GM23338 (cell line): ENCODE results near the gene PTPRC. TPM values are rescaled to one million over a fixed set of nuclear protein-coding genes. Genes with fewer than 3 reads are reported as not detected.

ENCODE experiments used
- ATAC-seq: fragments of 200-7000 bp; cut with Tn5 transposase; 3 replicates; pipeline ENCODE4 v1.9.1; 2020
- DNase-seq: peaks from one replicate; pipeline ENCODE4 v3.0.0-alpha.2; 2015; ENCODE audit warnings: low spot score
- H2AFZ ChIP-seq: fragments of 200-600 bp; sonication (generic); 2 replicates; pipeline ENCODE4 v1.8.0; 2016; ENCODE audit warnings: antibody characterized with exemption, mild to moderate bottlenecking, moderate library complexity
- H3F3A ChIP-seq: fragments of 200-600 bp; sonication (generic); replicated peaks from 2 replicates; pipeline ENCODE4 v1.8.0; 2017; ENCODE audit warnings: antibody characterized with exemption, mixed run types, low read depth
- H3K27ac ChIP-seq: fragments of 200-600 bp; sonication (generic); 2 replicates; pipeline ENCODE4 v1.6.1; 2016; ENCODE audit warnings: low read depth
- H3K27me3 ChIP-seq: fragments of 200-600 bp; sonication (generic); 2 replicates; pipeline ENCODE4 v1.8.0; 2016; ENCODE audit warnings: mild to moderate bottlenecking, mixed run types, moderate library complexity; ENCODE audit not compliant: insufficient read depth
- H3K36me3 ChIP-seq: fragments of 200-600 bp; sonication (generic); 2 replicates; pipeline ENCODE4 v1.8.0; 2016; ENCODE audit warnings: mild to moderate bottlenecking; ENCODE audit not compliant: insufficient read depth
- H3K4me1 ChIP-seq: fragments of 200-600 bp; sonication (generic); 2 replicates; pipeline ENCODE4 v1.8.0; 2016; ENCODE audit warnings: mild to moderate bottlenecking, moderate library complexity; ENCODE audit not compliant: insufficient read depth
- H3K4me2 ChIP-seq: fragments of 200-600 bp; sonication (generic); 2 replicates; pipeline ENCODE4 v1.7.1; 2017; ENCODE audit warnings: mixed run types
- H3K4me3 ChIP-seq: fragments of 200-600 bp; sonication (generic); 2 replicates; pipeline ENCODE4 v1.6.1; 2016; ENCODE audit warnings: mixed run types
- H3K79me2 ChIP-seq: fragments of 200-600 bp; sonication (generic); replicated peaks from 2 replicates; pipeline ENCODE4 v1.8.0; 2017; ENCODE audit warnings: mild to moderate bottlenecking; ENCODE audit not compliant: insufficient read depth
- H3K9me2 ChIP-seq: fragments of 200-600 bp; sonication (generic); 2 replicates; pipeline ENCODE4 v1.8.0; 2017; ENCODE audit not compliant: insufficient read depth
- H4K20me1 ChIP-seq: fragments of 200-600 bp; sonication (generic); replicated peaks from 2 replicates; pipeline ENCODE4 v1.8.0; 2017; ENCODE audit warnings: mild to moderate bottlenecking; ENCODE audit not compliant: insufficient read depth
- H3K27ac Mint-ChIP-seq: 2 replicates; pipeline ENCODE4 v1.8.0; 2020; ENCODE audit warnings: inconsistent platforms, mild to moderate bottlenecking, moderate library complexity, mixed read lengths
- H3K27me3 Mint-ChIP-seq: 3 replicates; pipeline ENCODE4 v1.8.0; 2022; ENCODE audit warnings: low read depth, mild to moderate bottlenecking, moderate library complexity, mixed read lengths, inconsistent platforms; ENCODE audit not compliant: insufficient read depth, poor library complexity
- H3K36me3 Mint-ChIP-seq: 3 replicates; pipeline ENCODE4 v1.8.0; 2021; ENCODE audit warnings: low read depth, mild to moderate bottlenecking, inconsistent platforms, moderate library complexity, mixed read lengths
- H3K4me1 Mint-ChIP-seq: 3 replicates; pipeline ENCODE4 v1.8.0; 2020; ENCODE audit warnings: mild to moderate bottlenecking, inconsistent platforms, mixed read lengths
- H3K4me3 Mint-ChIP-seq: 3 replicates; pipeline ENCODE4 v1.8.0; 2021; ENCODE audit warnings: moderate library complexity, mild to moderate bottlenecking, inconsistent platforms, mixed read lengths
- H3K9me3 Mint-ChIP-seq: 3 replicates; pipeline ENCODE4 v1.8.0; 2020; ENCODE audit warnings: moderate library complexity, mild to moderate bottlenecking, inconsistent platforms, mixed read lengths
- CREB1 ChIP-seq: fragments of 250-450 bp; sonication (Bioruptor Pico); IDR thresholded peaks from 2 replicates; pipeline ENCODE4 v1.5.0; 2020; ENCODE audit warnings: low read depth, mild to moderate bottlenecking, moderate library complexity
- EZH2 ChIP-seq: fragments of 200-600 bp; sonication (generic); IDR thresholded peaks from one replicate; pipeline ENCODE4 v1.8.0; 2017; ENCODE audit warnings: antibody characterized with exemption, mild to moderate bottlenecking, low read depth; ENCODE audit not compliant: unreplicated experiment
- EZH2phosphoT487 ChIP-seq: fragments of 200-600 bp; sonication (generic); IDR thresholded peaks from one replicate; pipeline ENCODE4 v1.8.1; 2018; ENCODE audit warnings: antibody characterized with exemption; ENCODE audit not compliant: unreplicated experiment
- JUNB ChIP-seq: IDR thresholded peaks from one replicate; pipeline ENCODE4 v1.6.1; 2016; ENCODE audit warnings: antibody characterized with exemption; ENCODE audit not compliant: unreplicated experiment
- NANOG ChIP-seq: IDR thresholded peaks from 2 replicates; pipeline ENCODE4 v1.6.1; 2016; ENCODE audit warnings: antibody characterized with exemption, borderline replicate concordance
- POLR2AphosphoS5 ChIP-seq: IDR thresholded peaks from 2 replicates; pipeline ENCODE4 v1.6.1; 2016; ENCODE audit warnings: antibody characterized with exemption, low read depth
- STAT1 ChIP-seq: IDR thresholded peaks from one replicate; pipeline ENCODE4 v1.6.1; 2016; ENCODE audit warnings: antibody characterized with exemption; ENCODE audit not compliant: unreplicated experiment
- ZNF114 ChIP-seq: fragments of 250-450 bp; sonication (Bioruptor Pico); IDR thresholded peaks from 2 replicates; pipeline ENCODE4 v1.5.0; 2020; ENCODE audit warnings: mild to moderate bottlenecking, moderate library complexity
- polyA plus RNA-seq: library from polyadenylated mRNA; unstranded; fragments of >200 nt; fragmentation: Nextera tagmentation; extraction: Ambion mirVana; gene quantifications from 2 replicates; pipeline ENCODE4 v1.2.1, GENCODE V29; 2016
- total RNA-seq: library from RNA; depleted of rRNA; stranded (reverse); fragments of >200 nt; shearing (Covaris generic); gene quantifications from 2 replicates; pipeline ENCODE4 v1.2.3, GENCODE V29; 2014
- TF ChIP-seq, protein P1 (sequence below): IDR thresholded peaks from 2 replicates; pipeline ENCODE4 v1.6.1; 2016; ENCODE audit warnings: antibody characterized with exemption
- TF ChIP-seq, protein P2 (sequence below): IDR thresholded peaks from one replicate; pipeline ENCODE4 v1.6.1; 2018; ENCODE audit warnings: antibody characterized with exemption; ENCODE audit not compliant: unreplicated experiment
- TF ChIP-seq, protein P3 (sequence below): fragments of 250-450 bp; sonication (Bioruptor Pico); IDR thresholded peaks from 2 replicates; pipeline ENCODE4 v1.5.0; 2020; ENCODE audit warnings: mild to moderate bottlenecking, moderate library complexity
- TF ChIP-seq, protein P4 (sequence below), 2 experiments: fragments of 200-600 bp in 1 of 2; sonication (generic) in 1 of 2; conservative IDR thresholded peaks; 2 replicates each; pipeline versions ENCODE4 v1.5.1 to v1.6.1; 2016 to 2017; ENCODE audit warnings: antibody characterized with exemption in 2 of 2, low read depth in 2 of 2, mild to moderate bottlenecking in 2 of 2, moderate library complexity in 1 of 2

Gene PTPRC
- total and polyA plus RNA-seq, 2 experiments from 2014 or later: 0.10 to 0.52 TPM

DNA sequence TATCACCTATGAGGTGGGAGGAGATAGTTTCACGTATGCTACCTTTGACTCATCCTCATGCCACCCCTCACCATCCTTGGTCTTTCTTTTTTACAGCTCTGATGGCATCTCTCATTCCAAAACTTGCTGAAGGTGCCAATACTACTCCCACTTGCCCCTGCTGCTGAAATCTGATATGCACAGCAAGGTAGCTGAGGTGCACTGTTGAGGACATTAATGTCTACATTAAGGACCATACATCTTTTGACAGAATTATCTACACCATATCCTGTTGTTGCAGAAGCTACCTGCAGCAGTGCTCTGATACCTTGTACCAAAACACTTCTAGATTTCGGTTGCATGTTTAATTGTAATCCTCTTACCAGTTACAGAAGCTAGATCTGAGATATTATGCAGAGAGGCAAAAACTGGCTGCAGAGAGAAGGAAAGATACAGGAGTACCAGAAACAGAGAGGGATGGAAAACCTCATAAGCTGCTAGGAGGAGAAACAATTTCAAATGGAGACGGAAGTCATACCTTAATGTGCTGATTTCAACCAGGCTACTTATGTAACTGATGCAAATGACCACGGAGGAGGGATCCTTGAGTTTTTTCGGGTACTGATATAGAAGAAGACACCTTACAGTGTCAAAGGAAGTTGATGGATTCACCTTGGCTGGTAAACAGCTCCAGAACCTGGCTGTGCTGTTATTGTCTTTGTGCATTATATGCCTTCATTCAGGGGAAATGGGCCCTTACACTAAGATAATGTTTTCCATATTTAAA lies 19.3 kb upstream of the PTPRC start:
- Mint-ChIP-seq H3K27ac (no peak overlapping the region), H3K4me1 (peaks cover 5% of the 10 kb centered on the region; the same call in 1 of the 3 replicates), H3K36me3 (no peaks in the 10 kb centered on the region), H3K4me3 (no peak overlapping the region), H3K27me3 (peaks cover 2% of the 10 kb centered on the region), H3K9me3 (no peaks in the 10 kb centered on the region)
- Histone ChIP-seq H3K27me3 (no peaks in the 10 kb centered on the region), H3K4me2 (no peak overlapping the region), H2AFZ (no peak overlapping the region), H3K4me3 (no peak overlapping the region), H3F3A (no peaks in the 10 kb centered on the region), H3K4me1 (no peaks in the 10 kb centered on the region), H3K79me2 (no peaks in the 10 kb centered on the region), H3K36me3 (no peaks in the 10 kb centered on the region), H3K27ac (no peak overlapping the region), H4K20me1 (no peaks in the 10 kb centered on the region), H3K9me2 (peaks cover 9% of the 10 kb centered on the region; the same call in 1 of the 2 replicates)
- no peak for DNase-seq
- ATAC-seq: no peak
- no peak for TF ChIP-seq EZH2phosphoT487
- no peak for TF ChIP-seq POLR2AphosphoS5
- no peak for TF ChIP-seq STAT1
- TF ChIP-seq, protein P1, sequence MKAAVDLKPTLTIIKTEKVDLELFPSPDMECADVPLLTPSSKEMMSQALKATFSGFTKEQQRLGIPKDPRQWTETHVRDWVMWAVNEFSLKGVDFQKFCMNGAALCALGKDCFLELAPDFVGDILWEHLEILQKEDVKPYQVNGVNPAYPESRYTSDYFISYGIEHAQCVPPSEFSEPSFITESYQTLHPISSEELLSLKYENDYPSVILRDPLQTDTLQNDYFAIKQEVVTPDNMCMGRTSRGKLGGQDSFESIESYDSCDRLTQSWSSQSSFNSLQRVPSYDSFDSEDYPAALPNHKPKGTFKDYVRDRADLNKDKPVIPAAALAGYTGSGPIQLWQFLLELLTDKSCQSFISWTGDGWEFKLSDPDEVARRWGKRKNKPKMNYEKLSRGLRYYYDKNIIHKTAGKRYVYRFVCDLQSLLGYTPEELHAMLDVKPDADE: no peak
- TF ChIP-seq, protein P2, sequence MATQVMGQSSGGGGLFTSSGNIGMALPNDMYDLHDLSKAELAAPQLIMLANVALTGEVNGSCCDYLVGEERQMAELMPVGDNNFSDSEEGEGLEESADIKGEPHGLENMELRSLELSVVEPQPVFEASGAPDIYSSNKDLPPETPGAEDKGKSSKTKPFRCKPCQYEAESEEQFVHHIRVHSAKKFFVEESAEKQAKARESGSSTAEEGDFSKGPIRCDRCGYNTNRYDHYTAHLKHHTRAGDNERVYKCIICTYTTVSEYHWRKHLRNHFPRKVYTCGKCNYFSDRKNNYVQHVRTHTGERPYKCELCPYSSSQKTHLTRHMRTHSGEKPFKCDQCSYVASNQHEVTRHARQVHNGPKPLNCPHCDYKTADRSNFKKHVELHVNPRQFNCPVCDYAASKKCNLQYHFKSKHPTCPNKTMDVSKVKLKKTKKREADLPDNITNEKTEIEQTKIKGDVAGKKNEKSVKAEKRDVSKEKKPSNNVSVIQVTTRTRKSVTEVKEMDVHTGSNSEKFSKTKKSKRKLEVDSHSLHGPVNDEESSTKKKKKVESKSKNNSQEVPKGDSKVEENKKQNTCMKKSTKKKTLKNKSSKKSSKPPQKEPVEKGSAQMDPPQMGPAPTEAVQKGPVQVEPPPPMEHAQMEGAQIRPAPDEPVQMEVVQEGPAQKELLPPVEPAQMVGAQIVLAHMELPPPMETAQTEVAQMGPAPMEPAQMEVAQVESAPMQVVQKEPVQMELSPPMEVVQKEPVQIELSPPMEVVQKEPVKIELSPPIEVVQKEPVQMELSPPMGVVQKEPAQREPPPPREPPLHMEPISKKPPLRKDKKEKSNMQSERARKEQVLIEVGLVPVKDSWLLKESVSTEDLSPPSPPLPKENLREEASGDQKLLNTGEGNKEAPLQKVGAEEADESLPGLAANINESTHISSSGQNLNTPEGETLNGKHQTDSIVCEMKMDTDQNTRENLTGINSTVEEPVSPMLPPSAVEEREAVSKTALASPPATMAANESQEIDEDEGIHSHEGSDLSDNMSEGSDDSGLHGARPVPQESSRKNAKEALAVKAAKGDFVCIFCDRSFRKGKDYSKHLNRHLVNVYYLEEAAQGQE: no peak
- no peak for TF ChIP-seq ZNF114 (CRISPR knock-in tag)
- TF ChIP-seq, protein P3, sequence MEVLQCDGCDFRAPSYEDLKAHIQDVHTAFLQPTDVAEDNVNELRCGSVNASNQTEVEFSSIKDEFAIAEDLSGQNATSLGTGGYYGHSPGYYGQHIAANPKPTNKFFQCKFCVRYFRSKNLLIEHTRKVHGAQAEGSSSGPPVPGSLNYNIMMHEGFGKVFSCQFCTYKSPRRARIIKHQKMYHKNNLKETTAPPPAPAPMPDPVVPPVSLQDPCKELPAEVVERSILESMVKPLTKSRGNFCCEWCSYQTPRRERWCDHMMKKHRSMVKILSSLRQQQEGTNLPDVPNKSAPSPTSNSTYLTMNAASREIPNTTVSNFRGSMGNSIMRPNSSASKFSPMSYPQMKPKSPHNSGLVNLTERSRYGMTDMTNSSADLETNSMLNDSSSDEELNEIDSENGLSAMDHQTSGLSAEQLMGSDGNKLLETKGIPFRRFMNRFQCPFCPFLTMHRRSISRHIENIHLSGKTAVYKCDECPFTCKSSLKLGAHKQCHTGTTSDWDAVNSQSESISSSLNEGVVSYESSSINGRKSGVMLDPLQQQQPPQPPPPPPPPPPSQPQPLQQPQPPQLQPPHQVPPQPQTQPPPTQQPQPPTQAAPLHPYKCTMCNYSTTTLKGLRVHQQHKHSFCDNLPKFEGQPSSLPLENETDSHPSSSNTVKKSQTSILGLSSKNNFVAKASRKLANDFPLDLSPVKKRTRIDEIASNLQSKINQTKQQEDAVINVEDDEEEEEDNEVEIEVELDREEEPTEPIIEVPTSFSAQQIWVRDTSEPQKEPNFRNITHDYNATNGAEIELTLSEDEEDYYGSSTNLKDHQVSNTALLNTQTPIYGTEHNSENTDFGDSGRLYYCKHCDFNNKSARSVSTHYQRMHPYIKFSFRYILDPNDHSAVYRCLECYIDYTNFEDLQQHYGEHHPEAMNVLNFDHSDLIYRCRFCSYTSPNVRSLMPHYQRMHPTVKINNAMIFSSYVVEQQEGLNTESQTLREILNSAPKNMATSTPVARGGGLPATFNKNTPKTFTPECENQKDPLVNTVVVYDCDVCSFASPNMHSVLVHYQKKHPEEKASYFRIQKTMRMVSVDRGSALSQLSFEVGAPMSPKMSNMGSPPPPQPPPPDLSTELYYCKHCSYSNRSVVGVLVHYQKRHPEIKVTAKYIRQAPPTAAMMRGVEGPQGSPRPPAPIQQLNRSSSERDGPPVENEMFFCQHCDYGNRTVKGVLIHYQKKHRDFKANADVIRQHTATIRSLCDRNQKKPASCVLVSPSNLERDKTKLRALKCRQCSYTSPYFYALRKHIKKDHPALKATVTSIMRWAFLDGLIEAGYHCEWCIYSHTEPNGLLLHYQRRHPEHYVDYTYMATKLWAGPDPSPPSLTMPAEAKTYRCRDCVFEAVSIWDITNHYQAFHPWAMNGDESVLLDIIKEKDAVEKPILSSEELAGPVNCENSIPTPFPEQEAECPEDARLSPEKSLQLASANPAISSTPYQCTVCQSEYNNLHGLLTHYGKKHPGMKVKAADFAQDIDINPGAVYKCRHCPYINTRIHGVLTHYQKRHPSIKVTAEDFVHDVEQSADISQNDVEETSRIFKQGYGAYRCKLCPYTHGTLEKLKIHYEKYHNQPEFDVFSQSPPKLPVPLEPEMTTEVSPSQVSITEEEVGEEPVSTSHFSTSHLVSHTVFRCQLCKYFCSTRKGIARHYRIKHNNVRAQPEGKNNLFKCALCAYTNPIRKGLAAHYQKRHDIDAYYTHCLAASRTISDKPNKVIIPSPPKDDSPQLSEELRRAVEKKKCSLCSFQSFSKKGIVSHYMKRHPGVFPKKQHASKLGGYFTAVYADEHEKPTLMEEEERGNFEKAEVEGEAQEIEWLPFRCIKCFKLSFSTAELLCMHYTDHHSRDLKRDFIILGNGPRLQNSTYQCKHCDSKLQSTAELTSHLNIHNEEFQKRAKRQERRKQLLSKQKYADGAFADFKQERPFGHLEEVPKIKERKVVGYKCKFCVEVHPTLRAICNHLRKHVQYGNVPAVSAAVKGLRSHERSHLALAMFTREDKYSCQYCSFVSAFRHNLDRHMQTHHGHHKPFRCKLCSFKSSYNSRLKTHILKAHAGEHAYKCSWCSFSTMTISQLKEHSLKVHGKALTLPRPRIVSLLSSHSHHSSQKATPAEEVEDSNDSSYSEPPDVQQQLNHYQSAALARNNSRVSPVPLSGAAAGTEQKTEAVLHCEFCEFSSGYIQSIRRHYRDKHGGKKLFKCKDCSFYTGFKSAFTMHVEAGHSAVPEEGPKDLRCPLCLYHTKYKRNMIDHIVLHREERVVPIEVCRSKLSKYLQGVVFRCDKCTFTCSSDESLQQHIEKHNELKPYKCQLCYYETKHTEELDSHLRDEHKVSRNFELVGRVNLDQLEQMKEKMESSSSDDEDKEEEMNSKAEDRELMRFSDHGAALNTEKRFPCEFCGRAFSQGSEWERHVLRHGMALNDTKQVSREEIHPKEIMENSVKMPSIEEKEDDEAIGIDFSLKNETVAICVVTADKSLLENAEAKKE (CRISPR knock-in tag): no peak
- no peak for TF ChIP-seq NANOG
- no peak for TF ChIP-seq CREB1 (CRISPR knock-in tag)
- no peak for TF ChIP-seq JUNB
- TF ChIP-seq EZH2: no peak
- TF ChIP-seq, protein P4, sequence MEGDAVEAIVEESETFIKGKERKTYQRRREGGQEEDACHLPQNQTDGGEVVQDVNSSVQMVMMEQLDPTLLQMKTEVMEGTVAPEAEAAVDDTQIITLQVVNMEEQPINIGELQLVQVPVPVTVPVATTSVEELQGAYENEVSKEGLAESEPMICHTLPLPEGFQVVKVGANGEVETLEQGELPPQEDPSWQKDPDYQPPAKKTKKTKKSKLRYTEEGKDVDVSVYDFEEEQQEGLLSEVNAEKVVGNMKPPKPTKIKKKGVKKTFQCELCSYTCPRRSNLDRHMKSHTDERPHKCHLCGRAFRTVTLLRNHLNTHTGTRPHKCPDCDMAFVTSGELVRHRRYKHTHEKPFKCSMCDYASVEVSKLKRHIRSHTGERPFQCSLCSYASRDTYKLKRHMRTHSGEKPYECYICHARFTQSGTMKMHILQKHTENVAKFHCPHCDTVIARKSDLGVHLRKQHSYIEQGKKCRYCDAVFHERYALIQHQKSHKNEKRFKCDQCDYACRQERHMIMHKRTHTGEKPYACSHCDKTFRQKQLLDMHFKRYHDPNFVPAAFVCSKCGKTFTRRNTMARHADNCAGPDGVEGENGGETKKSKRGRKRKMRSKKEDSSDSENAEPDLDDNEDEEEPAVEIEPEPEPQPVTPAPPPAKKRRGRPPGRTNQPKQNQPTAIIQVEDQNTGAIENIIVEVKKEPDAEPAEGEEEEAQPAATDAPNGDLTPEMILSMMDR (conservative IDR thresholded peaks at IDR 0.05; ENCODE audit: low read depth in 2 of 2): no peak
